NCI-H1092 (cell line): ENCODE data around the gene MGRN1.

Experiments used
- DNase-seq: peaks from one replicate; lab custom pipeline; 2025; lab: John Stamatoyannopoulos, UW

MGRN1 gene

DNA sequence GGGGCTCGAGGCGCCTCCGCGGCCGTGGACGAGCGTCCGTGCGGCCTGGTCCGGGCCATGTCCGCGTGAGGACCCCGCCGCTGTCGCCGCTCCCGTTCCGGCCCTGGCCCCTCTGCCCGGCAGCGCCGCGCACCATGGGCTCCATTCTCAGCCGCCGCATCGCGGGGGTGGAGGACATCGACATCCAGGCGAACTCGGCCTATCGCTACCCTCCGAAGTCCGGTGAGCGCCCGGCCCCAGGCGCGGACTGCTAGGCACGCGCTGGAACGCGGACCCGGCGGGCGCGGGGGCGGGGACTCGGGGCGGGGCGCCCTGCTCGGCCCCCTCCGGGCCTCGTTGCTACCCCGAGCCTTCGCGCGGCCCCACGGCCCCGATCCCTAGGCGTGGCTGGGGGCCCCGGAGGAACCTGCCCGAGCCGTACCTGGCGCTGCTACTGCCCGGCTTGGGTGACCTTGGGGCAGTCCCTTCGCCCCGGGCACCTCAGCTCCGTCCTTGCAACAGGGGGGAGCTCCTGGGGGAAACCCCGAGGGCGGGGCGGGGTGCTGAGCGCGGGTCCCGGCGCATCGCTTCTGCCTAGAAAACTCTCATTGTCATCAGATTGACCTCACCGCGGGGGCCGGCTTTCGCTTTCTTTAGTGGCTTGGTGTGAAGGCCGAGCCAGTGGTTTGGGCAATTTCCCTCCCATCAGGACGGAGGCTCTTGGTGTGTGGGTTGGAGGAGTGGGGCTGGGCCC is 367 bp downstream of the MGRN1 start:
- peak; percentile 28 for DNase-seq

DNA sequence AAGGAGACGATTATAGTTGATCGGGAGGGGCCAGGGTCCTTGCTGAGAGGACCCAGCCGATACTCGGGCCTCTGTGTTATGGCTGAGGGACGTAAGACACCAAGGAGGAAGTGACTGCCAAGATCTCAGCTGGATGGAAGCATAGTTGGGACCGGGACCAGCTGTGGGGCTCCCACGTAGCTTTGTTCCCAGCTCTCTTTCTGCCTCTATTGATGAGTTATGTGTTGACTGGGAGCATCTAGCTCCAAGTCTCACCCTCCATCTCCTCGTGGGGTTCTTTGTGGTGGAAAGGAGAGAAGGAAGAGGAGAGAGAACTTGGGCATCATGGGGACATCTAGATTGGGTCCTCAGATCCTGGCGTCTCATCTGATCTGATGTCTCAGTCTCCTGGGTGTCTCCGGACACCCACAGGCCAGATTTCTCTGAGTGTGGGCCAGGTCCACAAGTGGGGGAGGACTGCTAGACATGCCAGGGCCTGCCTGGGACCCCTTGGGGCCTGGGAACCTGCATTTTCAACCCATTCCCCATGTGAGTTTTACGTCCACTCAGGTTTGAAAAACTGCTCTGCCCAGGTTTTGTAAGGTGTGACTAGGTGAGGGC is 1.0 kb downstream of the MGRN1 start:
- no peak for DNase-seq

GRCh38 chr16:4626396-4626795 is 1.8 kb downstream of the MGRN1 start:
- no peak for DNase-seq

- no peak for DNase-seq
These were observed 3.7 kb downstream of the MGRN1 start for GRCh38 chr16:4628283-4628682.

DNA sequence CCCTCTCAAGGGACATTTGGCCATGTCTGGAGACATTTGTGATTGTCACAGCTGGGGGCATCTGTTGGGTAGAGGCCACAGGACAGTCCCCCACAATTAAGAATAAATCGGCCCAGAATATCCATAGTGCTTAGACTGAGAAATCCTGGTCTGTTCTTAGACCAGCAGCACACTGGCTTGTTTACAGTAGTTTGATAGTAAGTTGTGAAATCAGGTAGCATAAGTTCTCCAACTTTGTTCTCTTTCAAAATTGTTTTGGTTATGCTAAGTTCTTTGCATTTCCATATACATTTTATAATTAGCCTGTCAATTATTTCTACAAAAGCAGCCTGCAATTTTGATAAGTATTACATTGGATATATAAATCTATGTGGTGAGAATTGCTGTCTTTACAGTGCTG is 6.8 kb downstream of the MGRN1 start:
- DNase-seq: no peak

- DNase-seq: no peak
These were observed 9.4 kb downstream of the MGRN1 start for GRCh38 chr16:4633910-4634635.

DNA sequence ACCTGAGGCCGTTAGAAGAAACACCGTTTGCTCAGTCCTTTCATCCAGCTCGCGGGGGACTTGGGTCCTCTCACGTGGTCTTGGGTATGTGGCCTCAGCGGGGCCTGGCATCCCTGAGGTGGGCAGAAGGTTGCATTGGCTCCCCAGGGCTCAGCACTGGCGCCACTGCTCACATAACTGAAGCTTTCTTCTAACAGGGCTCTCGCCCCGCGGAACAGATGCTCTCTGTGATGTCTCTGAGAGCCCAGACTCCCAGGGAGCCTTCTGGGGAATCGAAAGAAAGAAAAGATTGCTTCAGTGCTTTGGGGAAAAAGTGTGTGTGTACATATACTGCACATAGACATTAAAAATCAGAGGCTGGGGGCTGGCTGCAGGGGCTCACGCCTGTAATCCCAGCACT is 10.1 kb downstream of the MGRN1 start:
- no peak for DNase-seq

GRCh38 chr16:4636196-4636595 is 11.6 kb downstream of the MGRN1 start:
- DNase-seq: no peak

GRCh38 chr16:4637501-4638166 is 13.0 kb downstream of the MGRN1 start:
- no peak for DNase-seq

DNA sequence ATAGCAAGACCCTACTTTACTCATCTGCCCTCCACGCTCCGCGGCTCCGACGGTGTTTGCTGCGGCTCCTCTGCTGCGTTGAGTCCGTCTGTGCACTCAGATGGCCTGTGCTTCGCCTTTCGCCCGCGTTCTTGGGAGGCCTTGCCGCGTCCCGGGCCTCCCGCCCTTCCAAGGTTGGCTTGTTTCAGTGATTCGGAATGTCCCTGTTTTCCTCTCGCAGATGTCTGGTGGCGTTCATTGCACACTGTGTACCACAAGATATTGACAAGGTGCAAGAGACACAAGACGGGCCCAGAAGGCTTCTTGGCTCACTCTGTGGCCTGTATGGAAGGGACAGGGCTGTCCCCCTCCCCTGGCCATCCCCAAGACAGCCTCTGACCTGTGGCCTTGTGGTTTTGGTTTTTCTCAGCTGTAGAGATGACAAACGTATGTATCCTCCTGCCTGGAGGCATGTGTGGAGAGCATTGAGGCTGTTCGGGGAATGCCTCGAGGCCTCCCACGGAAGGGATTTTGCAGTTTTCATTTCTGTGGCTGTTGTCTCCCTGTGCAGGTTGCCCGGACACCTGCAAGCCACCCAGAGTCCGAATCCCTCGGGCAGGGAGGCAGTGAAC is 15.4 kb downstream of the MGRN1 start:
- no peak for DNase-seq

GRCh38 chr16:4640572-4641305 is 16.1 kb downstream of the MGRN1 start:
- no peak for DNase-seq

DNA sequence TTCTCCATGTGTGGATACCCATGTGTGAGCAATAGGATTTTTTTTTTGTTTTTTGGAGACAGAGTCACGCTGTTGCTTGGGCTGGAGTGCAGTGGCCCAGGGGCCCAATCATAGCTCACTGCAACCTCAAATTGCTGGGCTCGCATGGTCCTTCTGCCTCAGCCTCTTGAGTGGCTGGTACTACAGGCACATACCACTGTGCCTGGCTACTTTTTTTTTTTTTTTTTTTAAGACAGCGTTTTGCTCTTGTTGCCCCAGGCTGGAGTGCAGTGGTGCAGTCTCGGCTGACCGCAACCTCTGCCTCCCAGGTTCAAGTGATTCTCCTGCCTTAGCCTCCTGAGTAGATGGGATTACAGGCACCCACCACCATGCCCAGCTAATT is 16.7 kb downstream of the MGRN1 start:
- no peak for DNase-seq

- DNase-seq: no peak
These were observed 17.3 kb downstream of the MGRN1 start for GRCh38 chr16:4641895-4642294.

DNA sequence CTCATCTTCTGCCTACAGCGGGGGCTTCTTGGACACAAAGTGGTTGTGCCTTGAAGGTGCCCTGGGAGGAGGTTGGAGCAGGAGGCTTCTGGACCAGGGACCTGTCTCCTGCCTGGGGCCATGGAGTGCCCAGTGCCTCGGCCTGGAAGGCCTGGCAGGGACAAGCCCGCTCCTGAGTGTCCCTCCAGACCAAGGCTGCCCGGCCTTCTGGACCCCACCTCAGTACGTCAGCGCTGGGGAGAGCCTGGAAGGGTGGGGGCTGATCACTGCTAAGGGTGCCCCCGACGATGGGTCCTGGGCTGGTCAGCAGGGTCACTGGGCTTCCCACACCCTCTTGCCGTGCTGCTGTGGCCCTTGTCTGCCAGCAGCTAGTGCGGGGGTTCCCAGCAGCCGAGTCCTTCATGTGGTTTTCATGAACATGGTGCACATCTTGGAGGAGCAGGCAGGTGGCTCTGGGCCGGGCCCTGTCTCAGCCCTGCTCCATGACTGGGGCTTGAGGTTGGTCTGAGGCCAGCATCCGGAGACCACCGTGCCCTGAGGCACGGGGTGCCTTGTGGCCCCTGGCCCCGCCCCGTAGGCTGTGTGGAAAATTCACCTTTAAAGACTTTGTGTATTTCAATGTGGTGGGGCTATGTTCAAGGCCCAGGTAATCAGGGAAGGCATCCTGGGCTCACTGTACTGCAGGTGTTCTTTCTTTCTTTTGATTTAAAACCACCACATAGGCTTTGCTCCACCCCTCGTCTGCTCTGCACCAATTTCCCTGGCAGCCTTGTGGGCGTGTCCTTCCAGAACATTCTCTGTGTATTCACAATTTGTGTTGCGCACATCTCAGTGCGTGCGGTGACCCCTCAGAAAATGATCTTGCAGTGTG is 22.4 kb downstream of the MGRN1 start:
- DNase-seq: no peak

- DNase-seq: no peak
These were observed 23.0 kb downstream of the MGRN1 start for GRCh38 chr16:4647644-4647980.

- DNase-seq: no peak
These were observed 24.3 kb downstream of the MGRN1 start for GRCh38 chr16:4648917-4649316.

DNA sequence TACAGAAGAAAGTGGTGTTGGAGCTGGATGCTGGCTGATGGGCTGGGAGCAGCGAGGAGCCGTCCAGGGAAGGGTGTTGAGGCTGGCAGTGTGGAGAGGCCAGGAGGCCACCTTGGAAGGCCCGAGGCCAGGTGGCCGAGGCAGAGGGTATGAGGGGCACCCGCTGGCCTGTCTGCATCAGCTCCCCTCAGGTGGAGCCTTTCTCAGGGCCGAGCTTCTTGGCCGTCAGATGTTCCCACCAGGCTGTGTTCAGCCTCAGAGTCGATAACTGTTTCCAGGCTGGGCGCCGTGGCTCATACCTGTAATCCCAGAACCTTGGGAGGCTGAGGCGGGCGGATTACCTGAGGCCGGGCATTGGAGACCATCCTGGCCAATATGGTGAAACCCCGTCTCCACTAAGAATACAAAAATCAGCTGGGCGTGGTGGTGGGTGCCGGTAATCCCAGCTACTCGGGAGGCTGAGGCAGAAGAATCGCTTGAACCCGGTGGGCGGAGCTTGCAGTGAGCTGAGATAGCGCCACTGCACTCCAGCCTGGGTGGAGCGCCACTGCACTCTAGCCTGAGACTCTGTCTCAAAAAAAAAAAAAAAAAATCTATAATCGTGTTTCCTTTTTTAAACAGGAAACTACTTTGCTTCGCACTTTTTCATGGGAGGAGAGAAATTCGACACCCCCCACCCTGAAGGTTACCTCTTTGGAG is 25.3 kb downstream of the MGRN1 start:
- no peak for DNase-seq

DNA sequence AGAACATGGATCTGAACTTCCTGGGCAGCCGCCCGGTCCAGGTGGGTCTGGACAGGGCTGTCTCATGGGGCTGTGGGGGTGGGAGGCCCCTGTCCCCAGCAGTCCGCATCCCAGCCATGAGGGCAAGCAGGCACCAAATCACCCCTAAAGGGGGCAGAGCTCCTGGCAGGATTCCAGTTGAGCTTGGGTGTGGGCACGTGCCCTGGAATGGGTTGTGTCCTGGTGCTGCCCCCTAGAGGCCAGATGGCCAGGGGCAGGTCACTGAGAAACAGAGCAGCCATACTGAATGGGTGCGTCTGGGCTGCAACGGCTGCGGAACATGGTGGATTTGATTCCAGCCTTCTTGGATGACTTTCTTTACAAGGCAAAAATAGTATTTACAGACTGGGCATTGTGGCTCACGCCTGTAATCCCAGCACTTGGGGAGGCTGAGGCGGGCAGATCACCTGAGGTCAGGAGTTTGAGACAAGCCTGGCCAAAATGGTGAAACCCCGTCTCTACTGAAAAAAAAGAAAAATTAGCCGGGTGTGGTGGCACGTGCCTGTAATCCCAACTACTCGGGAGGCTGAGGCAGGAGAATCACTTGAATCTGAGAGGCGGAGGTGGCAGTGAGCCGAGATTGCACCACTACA is 25.9 kb downstream of the MGRN1 start:
- peak; percentile 45 for DNase-seq

GRCh38 chr16:4651827-4652226 is 27.2 kb downstream of the MGRN1 start:
- no peak for DNase-seq

- no peak for DNase-seq
These were observed 27.9 kb downstream of the MGRN1 start for GRCh38 chr16:4652561-4652960.
